GM18505 (cell line): ENCODE results near the gene DIMT1.

Experiments used
- ATAC-seq: cut with Tn5 transposase; IDR thresholded peaks from one replicate; pipeline ENCODE4 v1.9.1; 2021; ENCODE audit not compliant: unreplicated experiment
- POLR2A ChIP-seq: IDR thresholded peaks from 4 replicates; pipeline ENCODE4 v1.6.1; 2011; ENCODE audit warnings: borderline replicate concordance; ENCODE audit not compliant: insufficient read depth, insufficient read length; ENCODE audit errors: extremely low read depth

The DIMT1 gene

GRCh38 chr5:62346748-62347147, 57.0 kb downstream of the DIMT1 start:
- TF ChIP-seq POLR2A: no peak
- no peak for ATAC-seq

DNA sequence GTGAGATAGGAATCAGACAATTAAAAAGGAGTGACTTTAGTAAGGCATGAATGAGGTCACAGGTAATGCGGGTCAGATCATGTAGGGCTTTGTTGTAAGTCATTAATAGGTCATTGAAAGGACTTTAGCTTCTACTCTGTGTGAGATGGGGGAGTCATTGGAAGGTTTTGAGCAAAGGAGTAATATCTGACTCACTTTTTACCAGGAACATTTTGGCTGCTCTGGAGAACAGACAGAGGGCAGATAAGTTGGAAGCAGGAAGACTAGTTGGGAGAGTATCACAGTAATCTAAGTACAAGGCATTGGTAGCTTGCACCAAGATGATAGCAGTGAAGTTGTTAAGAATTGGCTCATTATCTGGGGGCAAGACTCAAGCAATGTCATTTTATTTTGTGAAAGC, 60.3 kb downstream of the DIMT1 start:
- no peak for TF ChIP-seq POLR2A
- ATAC-seq: no peak

DNA sequence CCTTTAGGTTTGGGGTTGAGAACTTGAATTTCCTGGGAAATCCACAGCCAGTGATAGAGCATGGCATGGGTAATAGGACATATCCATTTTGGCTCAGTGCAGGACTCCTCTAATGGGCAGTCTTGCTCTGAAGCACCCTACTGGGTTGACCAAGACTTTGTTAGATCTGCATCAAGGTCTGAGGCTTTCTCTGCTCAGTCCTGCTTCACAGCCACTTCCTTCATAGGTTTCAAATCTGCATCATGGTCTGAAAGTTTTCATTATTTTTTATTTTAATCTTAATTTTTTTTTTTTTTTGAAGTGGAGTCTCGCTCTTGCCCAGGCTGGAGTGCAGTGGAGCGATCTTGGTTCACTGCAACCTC, 61.2 kb downstream of the DIMT1 start:
- ATAC-seq: no peak

DNA sequence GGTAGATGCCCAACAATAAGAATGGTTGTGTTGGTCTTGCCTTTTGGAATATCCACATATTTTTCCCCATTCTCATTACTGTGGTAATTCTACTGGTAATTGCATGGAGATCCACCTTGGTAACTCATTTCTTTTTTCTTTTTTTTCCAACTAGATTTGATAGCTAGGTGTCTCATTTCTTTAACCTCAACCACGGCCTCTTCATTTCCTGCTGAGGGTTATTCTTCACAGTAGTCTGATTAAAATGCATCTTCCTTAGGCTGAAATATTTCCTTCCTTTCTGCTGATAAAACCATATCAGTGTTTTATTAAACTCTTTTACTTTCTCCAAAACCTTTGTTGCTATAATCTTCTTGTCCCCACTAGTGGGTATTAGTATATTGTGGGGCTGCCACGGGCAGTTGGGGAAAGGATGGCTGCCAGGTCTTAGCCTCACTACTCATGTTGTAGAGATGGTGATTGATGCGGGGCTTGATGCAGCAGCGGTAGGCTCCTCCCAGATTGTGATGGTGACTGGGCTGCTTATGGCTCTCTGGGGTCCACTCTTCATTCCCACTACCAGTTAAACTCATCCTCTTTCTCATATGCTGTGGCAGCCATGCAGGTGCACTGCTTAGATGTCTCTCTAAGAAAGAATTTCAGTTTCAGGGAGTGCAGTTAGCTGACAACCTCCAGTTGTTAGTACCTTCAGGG, 61.8 kb downstream of the DIMT1 start:
- TF ChIP-seq POLR2A: no peak
- no peak for ATAC-seq

More for the DNA sequence above, 61.2 kb downstream of the DIMT1 start:
- TF ChIP-seq POLR2A: no peak

GRCh38 chr5:62340979-62341378, 62.7 kb downstream of the DIMT1 start:
- no peak for ATAC-seq
- no peak for TF ChIP-seq POLR2A

GRCh38 chr5:62340392-62340791, 63.3 kb downstream of the DIMT1 start:
- no peak for ATAC-seq
- no peak for TF ChIP-seq POLR2A
